Loucy (cell line): ENCODE results near the gene XPO1.

ENCODE experiments used
- H2AFZ ChIP-seq: fragments of 200-600 bp; sonication (generic); 2 replicates; pipeline ENCODE4 v1.6.0; 2016; ENCODE audit warnings: antibody characterized with exemption, mild to moderate bottlenecking, low read length, moderate library complexity
- H3F3A ChIP-seq: fragments of 200-600 bp; 2 replicates; pipeline ENCODE4 v1.6.0; 2016; ENCODE audit warnings: antibody characterized with exemption, low read depth, mild to moderate bottlenecking
- H3K27me3 ChIP-seq: fragments of 200-600 bp; sonication (generic); 2 replicates; pipeline ENCODE4 v1.6.1; 2014; ENCODE audit warnings: low read length, mild to moderate bottlenecking; ENCODE audit not compliant: insufficient read depth, poor library complexity, severe bottlenecking
- H3K36me3 ChIP-seq: fragments of 200-600 bp; sonication (generic); 2 replicates; pipeline ENCODE4 v1.6.1; 2016; ENCODE audit warnings: low read length; ENCODE audit not compliant: insufficient read depth
- H3K4me1 ChIP-seq: fragments of 200-600 bp; sonication (generic); 2 replicates; pipeline ENCODE4 v1.5.1; 2014; ENCODE audit warnings: low read length, mild to moderate bottlenecking; ENCODE audit not compliant: insufficient read depth, poor library complexity, severe bottlenecking
- H3K4me2 ChIP-seq: fragments of 200-600 bp; sonication (generic); 2 replicates; pipeline ENCODE4 v1.6.0; 2014; ENCODE audit warnings: antibody characterized with exemption, low read length, low read depth, mild to moderate bottlenecking; ENCODE audit not compliant: poor library complexity, severe bottlenecking
- H3K4me3 ChIP-seq: fragments of 200-600 bp; sonication (generic); 2 replicates; pipeline ENCODE4 v1.5.1; 2014; ENCODE audit warnings: low read length, mild to moderate bottlenecking, mixed read lengths; ENCODE audit not compliant: poor library complexity, severe bottlenecking
- H3K79me2 ChIP-seq: fragments of 200-600 bp; sonication (generic); 2 replicates; pipeline ENCODE4 v1.6.1; 2014; ENCODE audit warnings: low read length; ENCODE audit not compliant: insufficient read depth
- H3K9ac ChIP-seq: fragments of 200-600 bp; sonication (generic); 2 replicates; pipeline ENCODE4 v1.6.0; 2014; ENCODE audit warnings: mild to moderate bottlenecking, low read depth, low read length, moderate library complexity; ENCODE audit not compliant: poor library complexity, severe bottlenecking
- H3K9me2 ChIP-seq: fragments of 200-600 bp; sonication (generic); replicated peaks from 2 replicates; pipeline ENCODE4 v1.6.1; 2016; ENCODE audit warnings: low read depth, low read length, mixed read lengths
- H3K9me3 ChIP-seq: fragments of 200-600 bp; sonication (generic); 2 replicates; pipeline ENCODE4 v1.6.1; 2014; ENCODE audit warnings: mild to moderate bottlenecking, antibody characterized with exemption, low read length, low read depth; ENCODE audit not compliant: insufficient read depth
- H4K20me1 ChIP-seq: fragments of 200-600 bp; sonication (generic); 2 replicates; pipeline ENCODE4 v1.6.0; 2014; ENCODE audit warnings: antibody characterized with exemption, low read length, mild to moderate bottlenecking; ENCODE audit not compliant: insufficient read depth, poor library complexity, severe bottlenecking
- EZH2phosphoT487 ChIP-seq: fragments of 200-600 bp; IDR thresholded peaks from 2 replicates; pipeline ENCODE4 v1.6.1; 2018; ENCODE audit warnings: antibody characterized with exemption, mild to moderate bottlenecking, moderate library complexity, borderline replicate concordance
- TF ChIP-seq, protein P1 (sequence below): fragments of 200-600 bp; sonication (generic); conservative IDR thresholded peaks from 2 replicates; pipeline ENCODE4 v1.5.1; 2014; ENCODE audit warnings: mild to moderate bottlenecking, antibody characterized with exemption, low read length

Gene XPO1

GRCh38 chr2:61439241-61440002, 98.7 kb downstream of the XPO1 start:
- Histone ChIP-seq H3K4me2 (no peak overlapping the region), H4K20me1 (peaks cover 42% of the 10 kb centered on the region), H3K9ac (no peak overlapping the region)

GRCh38 chr2:61438670-61439069, 99.5 kb downstream of the XPO1 start:
- no peak overlapping the region for H3K4me3 ChIP-seq
- no peak overlapping the region for H3K4me2 ChIP-seq
- H3K4me1 ChIP-seq: no peaks in the 10 kb centered on the region
- no peak overlapping the region for H3K9ac ChIP-seq
- no peaks in the 10 kb centered on the region; the same call in 1 of the 2 replicates for H3K36me3 ChIP-seq
- H3K79me2 ChIP-seq: peaks cover 94% of the 10 kb centered on the region
- H3F3A ChIP-seq: no peaks in the 10 kb centered on the region
- H3K9me2 ChIP-seq: no peaks in the 10 kb centered on the region
- 0 out of 2 replicates have a peak, but pooled peaks cover 4% of the 10 kb centered on the region for H3K9me3 ChIP-seq
- H2AFZ ChIP-seq: no peak overlapping the region
- peaks cover 37% of the 10 kb centered on the region for H4K20me1 ChIP-seq
- TF ChIP-seq, protein P1, sequence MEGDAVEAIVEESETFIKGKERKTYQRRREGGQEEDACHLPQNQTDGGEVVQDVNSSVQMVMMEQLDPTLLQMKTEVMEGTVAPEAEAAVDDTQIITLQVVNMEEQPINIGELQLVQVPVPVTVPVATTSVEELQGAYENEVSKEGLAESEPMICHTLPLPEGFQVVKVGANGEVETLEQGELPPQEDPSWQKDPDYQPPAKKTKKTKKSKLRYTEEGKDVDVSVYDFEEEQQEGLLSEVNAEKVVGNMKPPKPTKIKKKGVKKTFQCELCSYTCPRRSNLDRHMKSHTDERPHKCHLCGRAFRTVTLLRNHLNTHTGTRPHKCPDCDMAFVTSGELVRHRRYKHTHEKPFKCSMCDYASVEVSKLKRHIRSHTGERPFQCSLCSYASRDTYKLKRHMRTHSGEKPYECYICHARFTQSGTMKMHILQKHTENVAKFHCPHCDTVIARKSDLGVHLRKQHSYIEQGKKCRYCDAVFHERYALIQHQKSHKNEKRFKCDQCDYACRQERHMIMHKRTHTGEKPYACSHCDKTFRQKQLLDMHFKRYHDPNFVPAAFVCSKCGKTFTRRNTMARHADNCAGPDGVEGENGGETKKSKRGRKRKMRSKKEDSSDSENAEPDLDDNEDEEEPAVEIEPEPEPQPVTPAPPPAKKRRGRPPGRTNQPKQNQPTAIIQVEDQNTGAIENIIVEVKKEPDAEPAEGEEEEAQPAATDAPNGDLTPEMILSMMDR: no peak
- TF ChIP-seq EZH2phosphoT487: no peak
- no peaks in the 10 kb centered on the region for H3K27me3 ChIP-seq

More at GRCh38 chr2:61439241-61440002, 98.7 kb downstream of the XPO1 start:
- Histone ChIP-seq H2AFZ (no peak overlapping the region), H3K4me1 (no peaks in the 10 kb centered on the region), H3K27me3 (no peaks in the 10 kb centered on the region), H3F3A (no peaks in the 10 kb centered on the region), H3K9me3 (0 out of 2 replicates have a peak, but pooled peaks cover 4% of the 10 kb centered on the region), H3K79me2 (peaks cover 94% of the 10 kb centered on the region), H3K36me3 (no peaks in the 10 kb centered on the region; the same call in 1 of the 2 replicates), H3K4me3 (no peak overlapping the region), H3K9me2 (no peaks in the 10 kb centered on the region)
- TF ChIP-seq, protein P1: no peak
- no peak for TF ChIP-seq EZH2phosphoT487

- Histone ChIP-seq H4K20me1 (peaks cover 35% of the 10 kb centered on the region), H3K4me1 (no peaks in the 10 kb centered on the region), H3K4me3 (no peak overlapping the region), H3K9me2 (no peaks in the 10 kb centered on the region), H3K4me2 (no peak overlapping the region), H3K79me2 (peaks cover 93% of the 10 kb centered on the region), H3F3A (no peaks in the 10 kb centered on the region), H3K36me3 (no peaks in the 10 kb centered on the region), H2AFZ (no peak overlapping the region), H3K27me3 (no peaks in the 10 kb centered on the region), H3K9ac (no peak overlapping the region), H3K9me3 (0 out of 2 replicates have a peak, but pooled peaks cover 4% of the 10 kb centered on the region)
- TF ChIP-seq, protein P1: no peak
- TF ChIP-seq EZH2phosphoT487: no peak
These were observed 101.0 kb downstream of the XPO1 start for GRCh38 chr2:61437170-61437569.
